HCT116 (cell line): ENCODE results near the gene KIAA1755. TPM values are rescaled to one million over a fixed set of nuclear protein-coding genes. Genes with fewer than 3 reads are reported as not detected.

Source experiments
- ATAC-seq: fragments of 200-7000 bp; cut with Tn5 transposase; 2 replicates; pipeline ENCODE4 v1.9.1; 2020; ENCODE audit warnings: mild to moderate bottlenecking, moderate library complexity
- BruUV-seq: library from RNA; stranded (reverse); fragments of 400-500 nt; replicated peaks from 2 replicates; lab custom pipeline; 2021; lab: Mats Ljungman, UMichigan
- CTCF ChIA-PET: fragments of 300-600 bp; sonication (Branson Sonifier 250); formaldehyde crosslinking; loops from one replicate; lab custom pipeline; 2021; ENCODE audit warnings: antibody characterized with exemption; lab: Charles Lee
- POLR2A ChIA-PET: fragments of 300-600, 350-600 bp; sonication (Branson Sonifier 250); formaldehyde crosslinking; loops from one replicate; lab custom pipeline; 2021; ENCODE audit warnings: antibody characterized with exemption; lab: Charles Lee
- RAD21 ChIA-PET, 2 experiments: fragments of 300-600 bp; sonication (Branson Sonifier 250); formaldehyde crosslinking; loops; one replicate each; lab custom pipeline; 2023; ENCODE audit warnings: low total read pairs in 2 of 2; ENCODE audit not compliant: uncharacterized antibody in 2 of 2, unreplicated experiment in 2 of 2, low non-redundant PET in 1 of 2; lab: Charles Lee
- DNase-seq: peaks from one replicate; pipeline ENCODE4 v3.0.0-alpha.2; 2010; ENCODE audit warnings: low read depth, low spot score
- H2AFZ ChIP-seq: fragments of 200-600 bp; shearing (Covaris generic), sonication (generic); 2 replicates; pipeline ENCODE4 v1.6.1; 2017; ENCODE audit warnings: low read depth, mixed run types, mixed read lengths, antibody characterized with exemption, low read length; ENCODE audit not compliant: poor library complexity, severe bottlenecking
- H3K27ac ChIP-seq: 2 replicates; pipeline ENCODE4 v1.5.1; 2012; ENCODE audit warnings: low read depth, low read length
- H3K27me3 ChIP-seq: fragments of 200-600 bp; sonication (generic); 2 replicates; pipeline ENCODE4 v1.6.1; 2016; ENCODE audit warnings: mixed run types, low read length, mixed read lengths; ENCODE audit not compliant: insufficient read depth
- H3K36me3 ChIP-seq, 2 experiments: fragments of 200-500 bp in 1 of 2; fragments of 200-600 bp in 1 of 2; sonication (Bioruptor generic) in 1 of 2; sonication (generic) in 1 of 2; 2 replicates each; pipeline versions ENCODE4 v1.5.1 to v1.6.1; 2014 to 2016; ENCODE audit warnings: low read length in 2 of 2, inconsistent platforms in 1 of 2, mixed read lengths in 1 of 2, mixed run types in 1 of 2; ENCODE audit not compliant: insufficient read depth in 2 of 2, control insufficient read depth in 1 of 2
- H3K4me1 ChIP-seq, 2 experiments: fragments of 200-600 bp in 1 of 2; sonication (generic) in 1 of 2; 2 replicates each; pipeline versions ENCODE4 v1.5.1 to v1.6.1; 2012 to 2017; ENCODE audit warnings: low read length in 2 of 2, inconsistent platforms in 1 of 2, mild to moderate bottlenecking in 1 of 2, mixed read lengths in 1 of 2, mixed run types in 1 of 2, moderate library complexity in 1 of 2; ENCODE audit not compliant: insufficient read depth in 2 of 2, control insufficient read depth in 1 of 2
- H3K4me2 ChIP-seq: fragments of 200-600 bp; sonication (generic); 2 replicates; pipeline ENCODE4 v1.6.1; 2017; ENCODE audit warnings: mixed run types, low read length, mixed read lengths
- H3K4me3 ChIP-seq, 2 experiments: fragments of 200-600 bp in 1 of 2; sonication (generic) in 1 of 2; replicated peaks in 1 of 2; 2 replicates each; pipeline ENCODE4 v1.5.1; 2011 to 2016; ENCODE audit warnings: low read length in 2 of 2, control low read depth in 1 of 2, low read depth in 1 of 2, mild to moderate bottlenecking in 1 of 2, mixed read lengths in 1 of 2, mixed run types in 1 of 2
- H3K79me2 ChIP-seq: fragments of 200-600 bp; sonication (generic); 2 replicates; pipeline ENCODE4 v1.6.1; 2017; ENCODE audit warnings: mild to moderate bottlenecking, mixed run types, low read length, moderate library complexity, mixed read lengths; ENCODE audit not compliant: insufficient read depth
- H3K9ac ChIP-seq: fragments of 200-600 bp; sonication (generic); 2 replicates; pipeline ENCODE4 v1.6.1; 2016; ENCODE audit warnings: low read length, mixed read lengths
- H3K9me2 ChIP-seq: fragments of 200-600 bp; sonication (generic), shearing (Covaris generic); 2 replicates; pipeline ENCODE4 v1.6.1; 2017; ENCODE audit warnings: mixed run types, mild to moderate bottlenecking, moderate library complexity; ENCODE audit not compliant: insufficient read depth
- H3K9me3 ChIP-seq, 2 experiments: fragments of 200-500 bp in 1 of 2; fragments of 200-600 bp in 1 of 2; sonication (Bioruptor generic) in 1 of 2; sonication (generic) in 1 of 2; 2 replicates each; pipeline ENCODE4 v1.6.1; 2014 to 2017; ENCODE audit warnings: low read length in 2 of 2, mixed read lengths in 2 of 2, inconsistent platforms in 1 of 2, low read depth in 1 of 2, mild to moderate bottlenecking in 1 of 2, mixed run types in 1 of 2, moderate library complexity in 1 of 2; ENCODE audit not compliant: control insufficient read depth in 1 of 2, insufficient read depth in 1 of 2
- H4K20me1 ChIP-seq: fragments of 200-600 bp; sonication (generic), shearing (Covaris generic); 2 replicates; pipeline ENCODE4 v1.6.1; 2017; ENCODE audit warnings: mixed run types, mild to moderate bottlenecking, moderate library complexity; ENCODE audit not compliant: insufficient read depth
- CBX3 ChIP-seq: IDR thresholded peaks from 2 replicates; pipeline ENCODE4 v1.6.1; 2012; ENCODE audit warnings: low read depth
- CEBPB ChIP-seq: IDR thresholded peaks from 2 replicates; pipeline ENCODE4 v1.6.1; 2012; ENCODE audit warnings: low read depth
- EGR1 ChIP-seq: IDR thresholded peaks from 2 replicates; pipeline ENCODE4 v1.6.1; 2012; ENCODE audit warnings: low read depth
- ELF1 ChIP-seq: IDR thresholded peaks from 2 replicates; pipeline ENCODE4 v1.6.1; 2012; ENCODE audit warnings: low read depth, borderline replicate concordance
- EZH2 ChIP-seq: fragments of 200-600 bp; sonication (generic); IDR thresholded peaks from 2 replicates; pipeline ENCODE4 v1.6.1; 2017; ENCODE audit warnings: antibody characterized with exemption, mixed run types
- EZH2phosphoT487 ChIP-seq: fragments of 200-600 bp; IDR thresholded peaks from 2 replicates; pipeline ENCODE4 v1.6.1; 2018; ENCODE audit warnings: antibody characterized with exemption, borderline replicate concordance
- POLR2A ChIP-seq: IDR thresholded peaks from 2 replicates; pipeline ENCODE4 v1.7.0; 2011; ENCODE audit warnings: borderline replicate concordance; ENCODE audit not compliant: insufficient read depth, insufficient read length; ENCODE audit errors: extremely low read depth
- RAD21 ChIP-seq: IDR thresholded peaks from 2 replicates; pipeline ENCODE4 v1.6.1; 2012; ENCODE audit warnings: low read depth, mild to moderate bottlenecking
- SP1 ChIP-seq: IDR thresholded peaks from 2 replicates; pipeline ENCODE4 v1.6.1; 2012; ENCODE audit warnings: low read depth
- SRF ChIP-seq: IDR thresholded peaks from 2 replicates; pipeline ENCODE4 v1.6.1; 2012; ENCODE audit warnings: low read depth
- TCF7L2 ChIP-seq: IDR thresholded peaks from 2 replicates; pipeline ENCODE4 v1.7.0; 2011; ENCODE audit warnings: borderline replicate concordance, inconsistent platforms; ENCODE audit not compliant: insufficient read depth, insufficient read length; ENCODE audit errors: extremely low read depth
- YY1 ChIP-seq: IDR thresholded peaks from 2 replicates; pipeline ENCODE4 v1.6.1; 2011; ENCODE audit warnings: low read length, low read depth, moderate library complexity, mild to moderate bottlenecking; ENCODE audit not compliant: insufficient replicate concordance; ENCODE audit errors: extremely low read depth
- ZFX ChIP-seq: fragments of 450-650 bp; IDR thresholded peaks from 2 replicates; pipeline ENCODE4 v1.6.1; 2017
- ZNF274 ChIP-seq: fragments of 200-500 bp; sonication (Bioruptor generic); IDR thresholded peaks from 2 replicates; pipeline ENCODE4 v1.6.1; 2014; ENCODE audit warnings: mild to moderate bottlenecking, low read depth, low read length, inconsistent platforms
- intact Hi-C: fragments of 100-400 bp; cut with micrococcal nuclease; formaldehyde crosslinking; loops from 2 replicates; pipeline ENCODE4 v1.10.0; 2022
- total RNA-seq: library from RNA; stranded (reverse); gene quantifications from one replicate; pipeline ENCODE4 v1.2.1, GENCODE V29; 2021; ENCODE audit not compliant: unreplicated experiment
- TF ChIP-seq, protein P1 (sequence below): IDR thresholded peaks from 2 replicates; pipeline ENCODE4 v1.6.1; 2012
- TF ChIP-seq, protein P2 (sequence below): IDR thresholded peaks from 2 replicates; pipeline ENCODE4 v1.6.1; 2011; ENCODE audit warnings: mild to moderate bottlenecking, low read length, moderate library complexity; ENCODE audit not compliant: insufficient replicate concordance; ENCODE audit errors: extremely low read depth
- TF ChIP-seq, protein P3 (sequence below): IDR thresholded peaks from 2 replicates; pipeline ENCODE4 v1.6.1; 2012

KIAA1755 gene
- total RNA-seq, 1 experiment from 2014 or later = not detected

DNA sequence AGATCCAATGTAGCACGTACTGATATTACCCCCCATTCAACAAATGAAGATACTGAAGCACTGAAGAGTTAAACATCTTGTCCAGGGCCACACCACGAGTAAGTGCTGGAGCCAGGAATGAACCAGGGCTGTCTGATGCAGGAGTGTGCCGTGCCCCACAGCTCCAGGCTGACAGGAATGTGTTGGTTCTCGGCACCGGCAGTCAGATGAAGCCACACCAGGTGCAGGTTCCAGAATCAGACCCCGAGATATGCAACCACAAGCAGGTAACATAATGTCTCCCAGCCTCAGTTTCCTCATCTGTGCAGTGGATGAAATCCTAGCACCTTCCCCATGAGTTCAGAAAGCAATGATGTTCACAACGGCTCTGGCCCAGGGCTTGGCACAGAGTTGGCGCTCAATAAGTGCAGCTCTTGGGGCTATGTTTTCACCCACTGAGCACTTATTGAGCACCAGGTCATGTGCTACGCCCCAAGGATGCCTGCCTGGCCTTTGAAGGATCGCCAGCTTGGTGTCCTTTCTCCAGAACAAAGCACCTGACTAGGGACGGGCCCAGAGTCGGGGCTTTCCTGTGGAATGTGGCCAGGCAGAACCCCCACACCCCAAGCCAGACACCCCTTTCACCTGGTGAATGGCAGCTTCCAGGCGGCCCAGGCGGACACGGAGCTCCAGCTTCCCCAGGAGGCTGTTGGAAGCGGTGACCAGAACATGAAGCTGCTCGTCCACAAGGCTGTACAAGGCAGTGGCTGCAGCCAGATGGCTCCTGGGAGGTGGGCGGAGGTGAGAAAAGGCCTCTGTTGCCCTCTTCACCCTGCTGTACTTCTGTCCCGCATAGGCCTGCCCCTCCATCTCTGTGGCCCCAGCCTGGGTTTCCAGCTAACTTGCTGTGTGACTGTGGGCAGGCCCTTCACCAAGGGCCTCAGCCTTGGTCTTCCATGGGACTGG, 41.3 kb downstream of the KIAA1755 start:
- Histone ChIP-seq H3K36me3 (no peaks in the 10 kb centered on the region), H4K20me1 (no peaks in the 10 kb centered on the region), H2AFZ (no peak overlapping the region), H3K79me2 (no peaks in the 10 kb centered on the region), H3K4me2 (no peak overlapping the region), H3K27ac (no peak overlapping the region), H3K27me3 (no peaks in the 10 kb centered on the region), H3K4me1 (peaks cover 8 to 34% of the 10 kb centered on the region in 2 experiments), H3K9me3 (no peaks in the 10 kb centered on the region), H3K4me3 (no peak overlapping the region), H3K9ac (no peak overlapping the region), H3K9me2 (no peaks in the 10 kb centered on the region)
- POLR2A ChIA-PET = no interaction called here
- TF ChIP-seq SRF (no peak), CBX3 (no peak), EGR1 (no peak), CEBPB (no peak), EZH2phosphoT487 (no peak), YY1 (no peak), POLR2A (no peak), EZH2 (no peak)
- ATAC-seq (no peak), DNase-seq (no peak)
- intact Hi-C loops = no loop called here
- CTCF ChIA-PET = interaction anchor here (0.9 to 3.7 kb wide), 4 partner anchors 11 to 227 kb away, joined by 4 to 53 read pairs (median 4); no protein-coding TSS in a partner anchor
- RAD21 ChIA-PET = no interaction called here
- BruUV-seq = no TSS peak

DNA sequence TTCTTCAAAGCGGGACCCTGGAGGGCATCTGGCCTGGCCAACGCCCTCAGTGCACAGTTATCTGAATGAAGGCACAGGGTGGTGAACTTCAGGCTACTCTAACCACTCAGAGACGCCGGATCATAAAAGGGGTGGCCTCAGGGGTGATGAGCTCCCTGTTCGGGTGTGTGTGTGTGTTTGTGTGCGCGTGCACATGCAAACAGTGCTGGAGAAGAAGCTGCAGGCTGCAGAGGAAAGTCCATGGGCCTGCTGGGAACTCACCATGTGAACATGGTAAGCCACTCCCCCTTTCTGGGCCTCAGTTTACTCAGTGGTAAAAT, 42.0 kb downstream of the KIAA1755 start:
- no peaks in the 10 kb centered on the region for H3K9me2 ChIP-seq
- H3K9ac ChIP-seq = no peak overlapping the region
- no peaks in the 10 kb centered on the region for H3K9me3 ChIP-seq
- peak overlapping the region; percentile 73 for H3K4me2 ChIP-seq
- POLR2A ChIA-PET = no interaction called here
- no peaks in the 10 kb centered on the region for H3K36me3 ChIP-seq
- no peaks in the 10 kb centered on the region for H4K20me1 ChIP-seq
- no peak for TF ChIP-seq SRF
- no peak for TF ChIP-seq YY1
- TF ChIP-seq TCF7L2 = no peak
- TF ChIP-seq ELF1 = no peak
- TF ChIP-seq, protein P1, sequence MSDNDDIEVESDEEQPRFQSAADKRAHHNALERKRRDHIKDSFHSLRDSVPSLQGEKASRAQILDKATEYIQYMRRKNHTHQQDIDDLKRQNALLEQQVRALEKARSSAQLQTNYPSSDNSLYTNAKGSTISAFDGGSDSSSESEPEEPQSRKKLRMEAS = no peak
- TF ChIP-seq, protein P2, sequence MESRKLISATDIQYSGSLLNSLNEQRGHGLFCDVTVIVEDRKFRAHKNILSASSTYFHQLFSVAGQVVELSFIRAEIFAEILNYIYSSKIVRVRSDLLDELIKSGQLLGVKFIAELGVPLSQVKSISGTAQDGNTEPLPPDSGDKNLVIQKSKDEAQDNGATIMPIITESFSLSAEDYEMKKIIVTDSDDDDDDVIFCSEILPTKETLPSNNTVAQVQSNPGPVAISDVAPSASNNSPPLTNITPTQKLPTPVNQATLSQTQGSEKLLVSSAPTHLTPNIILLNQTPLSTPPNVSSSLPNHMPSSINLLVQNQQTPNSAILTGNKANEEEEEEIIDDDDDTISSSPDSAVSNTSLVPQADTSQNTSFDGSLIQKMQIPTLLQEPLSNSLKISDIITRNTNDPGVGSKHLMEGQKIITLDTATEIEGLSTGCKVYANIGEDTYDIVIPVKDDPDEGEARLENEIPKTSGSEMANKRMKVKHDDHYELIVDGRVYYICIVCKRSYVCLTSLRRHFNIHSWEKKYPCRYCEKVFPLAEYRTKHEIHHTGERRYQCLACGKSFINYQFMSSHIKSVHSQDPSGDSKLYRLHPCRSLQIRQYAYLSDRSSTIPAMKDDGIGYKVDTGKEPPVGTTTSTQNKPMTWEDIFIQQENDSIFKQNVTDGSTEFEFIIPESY = no peak
- TF ChIP-seq RAD21 = no peak
- no peak for TF ChIP-seq POLR2A
- TF ChIP-seq ZFX = no peak
- TF ChIP-seq, protein P3, sequence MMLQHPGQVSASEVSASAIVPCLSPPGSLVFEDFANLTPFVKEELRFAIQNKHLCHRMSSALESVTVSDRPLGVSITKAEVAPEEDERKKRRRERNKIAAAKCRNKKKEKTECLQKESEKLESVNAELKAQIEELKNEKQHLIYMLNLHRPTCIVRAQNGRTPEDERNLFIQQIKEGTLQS = no peak
- TF ChIP-seq CEBPB = no peak
- no peak for TF ChIP-seq ZNF274
- no peak for TF ChIP-seq SP1
- RAD21 ChIA-PET = no interaction called here
- no peak overlapping the region for H3K4me3 ChIP-seq
- no peak overlapping the region for H2AFZ ChIP-seq
- intact Hi-C loops = no loop called here
- peaks cover 8 to 34% of the 10 kb centered on the region in 2 experiments for H3K4me1 ChIP-seq
- DNase-seq = no peak
- CTCF ChIA-PET = interaction anchor here (1.6 to 3.7 kb wide), 3 partner anchors 8 to 654 kb away, joined by 5 to 53 read pairs (median 8); no protein-coding TSS in a partner anchor
- H3K27ac ChIP-seq = no peak overlapping the region
- no peaks in the 10 kb centered on the region for H3K79me2 ChIP-seq
- H3K27me3 ChIP-seq = no peaks in the 10 kb centered on the region
- ATAC-seq = no peak
- BruUV-seq = no TSS peak
